GM12872 (cell line): ENCODE measurements around the gene AMPD3.
A peak's percentile ranks its signal among the peaks of the same experiment; 100 is the strongest.

Experiments
- CTCF ChIP-seq: IDR thresholded peaks from 3 replicates; pipeline ENCODE4 v1.5.1; 2011; ENCODE audit warnings: low read depth, mild to moderate bottlenecking, low read length, moderate library complexity; ENCODE audit not compliant: insufficient read depth

Gene AMPD3

GRCh38 chr11:10447445-10447844 is 7.6 kb upstream of the AMPD3 start:
- TF ChIP-seq CTCF = no peak

DNA sequence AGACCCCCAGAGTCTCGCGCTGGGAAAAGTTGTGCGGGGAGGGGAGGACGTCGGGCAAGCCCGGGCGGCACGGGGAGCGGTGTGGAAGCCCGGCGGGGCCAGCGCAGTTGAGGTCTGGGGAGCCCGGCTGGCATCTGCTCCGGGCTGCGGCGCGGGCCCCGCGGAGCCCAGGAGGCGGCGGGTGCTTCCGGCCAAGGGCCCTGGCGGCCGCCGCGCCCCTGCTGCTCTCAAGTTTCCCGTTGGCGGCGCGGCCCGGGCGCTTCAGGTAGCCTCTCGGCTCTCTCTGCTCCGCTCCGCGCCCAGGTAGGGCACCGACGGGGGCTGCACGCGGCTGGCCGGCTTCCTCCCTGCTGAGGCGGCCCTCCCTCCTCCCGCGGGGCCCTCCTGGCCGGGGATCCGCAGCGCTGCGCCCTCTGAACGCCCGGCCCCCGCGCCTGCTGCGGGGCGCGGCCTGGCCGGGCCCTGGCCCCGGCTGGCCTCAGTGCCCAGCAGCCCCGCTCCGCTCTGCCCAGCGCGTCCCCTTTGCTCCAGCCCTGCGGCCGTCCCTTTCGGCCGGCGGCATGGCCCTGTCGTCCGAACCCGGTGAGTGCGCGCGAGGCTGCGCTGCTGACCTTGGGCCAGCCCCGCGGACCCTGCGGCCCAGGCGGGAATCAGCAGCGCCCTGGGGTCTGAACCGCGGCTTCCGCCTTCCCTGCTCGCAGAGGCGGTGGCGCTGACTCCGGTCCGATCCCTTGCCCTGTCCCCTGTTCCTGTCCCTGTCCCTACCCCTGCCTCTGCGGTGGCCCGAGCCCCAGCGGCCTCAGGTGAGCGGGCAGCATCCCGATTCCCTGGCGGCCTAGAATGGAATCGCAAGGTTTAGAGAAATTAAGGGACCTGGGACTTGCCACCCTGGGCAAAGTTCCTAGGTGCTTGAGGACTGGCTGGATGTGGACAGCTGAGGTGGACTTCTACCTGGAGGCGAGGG is 4.3 kb upstream of the AMPD3 start:
- peak; percentile 48; the same call in 2 of the 3 replicates for TF ChIP-seq CTCF

DNA sequence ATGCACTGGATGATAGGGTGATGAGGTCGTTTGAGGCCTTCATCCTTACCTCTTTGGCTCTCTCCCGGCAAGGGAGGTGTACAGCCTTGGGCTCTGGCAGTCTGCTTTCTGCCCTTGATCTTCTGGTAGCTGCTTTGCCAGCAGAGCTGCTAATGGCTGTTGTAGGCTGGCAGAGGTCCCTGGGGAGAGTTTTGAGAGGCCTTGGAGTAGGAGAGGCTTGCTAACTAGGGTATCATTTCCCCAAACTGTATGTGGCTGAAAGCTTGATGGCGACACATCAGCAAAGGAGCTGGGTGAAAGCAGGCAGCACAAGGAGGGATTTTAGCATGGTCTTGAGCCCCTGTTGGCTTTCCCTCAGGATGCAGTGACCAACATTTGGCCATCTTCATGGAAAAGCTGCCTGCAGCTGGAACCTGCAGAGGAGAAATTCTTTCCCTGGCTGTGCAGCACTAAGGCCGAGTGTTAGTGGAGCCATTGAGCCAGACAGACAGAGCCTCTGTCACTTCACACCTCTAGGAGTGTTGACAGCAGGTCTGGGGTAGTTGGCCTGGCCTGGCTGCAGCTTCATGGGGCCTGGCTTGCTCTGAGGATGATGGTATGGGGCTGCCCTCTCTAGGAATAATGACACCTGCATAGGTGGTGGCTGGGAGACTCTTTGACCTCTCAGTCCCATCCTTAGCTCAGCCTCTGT is 3.5 kb upstream of the AMPD3 start:
- TF ChIP-seq CTCF = no peak

DNA sequence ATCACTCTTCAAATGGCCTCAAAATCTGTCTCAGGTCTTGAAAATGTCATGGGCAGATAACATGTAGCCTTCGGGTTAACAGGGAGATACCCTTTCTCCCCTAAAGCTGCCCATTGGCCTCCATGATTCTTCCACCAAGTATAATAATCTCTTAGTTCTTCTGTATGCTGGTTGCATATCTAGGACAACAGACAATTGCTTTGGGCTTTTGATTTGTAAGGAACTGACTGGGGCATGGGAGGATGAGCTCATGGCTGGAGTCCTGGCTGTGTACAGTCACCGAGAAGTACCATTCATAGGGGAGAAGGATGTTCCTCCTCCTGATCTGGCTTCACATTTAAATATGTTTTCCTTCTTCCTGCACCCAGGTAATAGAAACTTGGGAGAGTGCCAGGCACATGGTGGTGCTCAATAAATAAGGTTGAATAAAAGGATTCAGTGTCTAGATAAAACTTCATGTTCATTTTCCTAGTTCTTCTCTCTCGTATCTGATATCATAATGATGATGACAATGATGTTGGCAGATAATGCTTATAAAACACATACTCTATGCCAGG is 2.8 kb upstream of the AMPD3 start:
- TF ChIP-seq CTCF = no peak

DNA sequence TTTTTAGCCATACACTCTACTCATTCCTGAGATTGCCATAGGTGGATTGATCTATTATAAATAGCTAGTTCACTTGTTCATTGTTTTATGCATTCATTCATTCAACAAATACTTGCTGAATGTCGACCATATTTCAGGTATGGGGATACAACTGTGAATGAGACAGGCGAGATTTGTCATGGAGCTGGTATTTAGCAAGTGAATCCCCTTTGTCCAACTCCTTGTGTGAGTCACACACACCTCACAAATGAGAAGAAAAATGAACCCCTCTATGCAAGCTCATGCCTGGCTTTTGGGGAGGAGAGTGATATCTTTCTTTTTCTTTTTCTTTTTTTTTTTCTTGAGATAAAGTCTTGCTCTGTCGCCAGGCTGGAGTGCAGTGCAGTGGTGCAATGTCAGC is 1.8 kb upstream of the AMPD3 start:
- TF ChIP-seq CTCF = no peak

DNA sequence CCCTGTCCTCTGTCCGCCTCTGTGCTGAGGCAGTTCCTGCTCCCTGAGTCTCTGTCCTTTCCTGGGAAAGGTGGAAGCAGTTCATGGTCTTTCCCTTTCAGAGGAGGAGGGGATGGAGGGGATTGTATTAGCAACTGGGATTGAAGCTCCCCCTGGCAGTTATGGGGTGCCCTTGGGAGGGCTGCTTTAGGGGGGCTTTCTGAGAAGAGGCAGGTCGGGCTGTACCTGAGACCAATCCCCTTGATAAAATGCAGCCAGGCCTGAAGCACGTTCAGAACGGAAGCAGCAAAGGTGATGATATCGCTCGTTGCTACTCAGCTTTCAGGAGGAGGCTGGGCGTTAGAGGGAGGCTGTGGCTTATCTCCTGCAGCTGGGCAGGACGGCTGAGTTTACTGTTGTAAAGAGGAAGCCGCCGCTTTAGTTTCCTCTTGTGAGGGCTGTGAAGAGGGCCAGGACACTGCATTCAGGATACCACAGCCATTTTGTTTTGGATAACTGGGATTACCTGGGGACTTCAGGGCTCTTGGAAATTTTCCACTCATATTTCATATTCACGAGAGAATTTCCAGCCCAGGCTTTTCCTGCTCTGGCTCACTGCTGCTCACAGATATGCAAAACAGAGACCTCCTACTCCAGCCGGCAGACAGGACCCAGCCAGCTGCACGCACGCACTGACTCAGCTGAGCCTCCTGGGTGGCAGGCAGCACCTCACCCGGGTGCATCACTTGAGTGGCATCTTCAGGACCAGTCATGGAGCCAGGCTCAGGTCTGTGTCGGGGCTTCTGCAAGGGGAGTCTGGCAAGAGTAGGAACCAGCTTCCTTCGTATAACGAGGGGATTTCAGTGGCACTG is 798 bp downstream of the AMPD3 start:
- TF ChIP-seq CTCF = no peak
